Stimulated activated CD8-positive, alpha-beta memory T cell treated with anti-CD3 and anti-CD28 coated beads, Interleukin-12 subunit alpha, Interleukin-12 subunit beta, amount 100 ng/mL, for 1 hour (primary cell): ENCODE data around the gene AUTS2.

ENCODE experiments used
- DNase-seq: peaks from one replicate; pipeline ENCODE4 v3.0.0-alpha.2; 2020; ENCODE audit warnings: low read depth

AUTS2 gene

DNA sequence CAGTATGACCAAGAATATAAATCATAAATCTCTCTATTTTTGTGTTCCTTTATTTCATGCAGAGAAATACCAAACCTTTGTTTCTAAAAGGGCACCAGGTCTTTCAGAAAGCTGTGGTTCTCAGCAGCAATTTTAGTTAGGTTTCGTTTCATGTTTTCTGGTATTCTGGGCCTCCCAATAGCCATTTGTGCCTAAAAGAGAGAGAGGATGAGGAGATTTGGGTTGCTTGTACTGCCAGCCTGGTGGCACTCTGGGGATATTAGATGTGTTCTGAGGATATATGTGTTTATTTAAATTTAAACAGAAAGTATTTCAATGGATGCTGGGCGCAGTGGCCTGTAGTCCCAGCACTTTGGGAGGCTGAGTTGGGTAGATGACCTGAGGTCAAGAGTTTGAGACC is 471.7 kb downstream of the AUTS2 start:
- DNase-seq, result no peak

DNA sequence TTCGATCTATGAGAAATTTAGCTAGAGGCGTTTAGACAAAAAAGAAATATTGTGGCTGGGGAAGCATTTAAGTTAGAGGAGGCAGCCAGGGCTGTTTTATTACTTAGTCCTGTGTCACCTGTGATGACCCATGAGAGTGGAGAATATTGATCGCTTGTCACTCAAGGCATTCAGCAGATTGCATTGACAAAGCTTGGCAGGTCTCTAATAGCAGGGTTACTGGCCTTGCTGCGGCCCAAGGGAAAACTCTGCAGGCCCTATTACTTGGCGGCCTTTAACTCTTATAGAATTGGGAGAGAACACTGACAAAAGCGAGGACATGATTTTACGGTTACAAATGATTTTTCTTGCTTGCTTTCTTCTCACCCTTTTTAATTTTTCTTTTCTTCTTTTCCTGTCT is 473.5 kb downstream of the AUTS2 start:
- no peak for DNase-seq

DNA sequence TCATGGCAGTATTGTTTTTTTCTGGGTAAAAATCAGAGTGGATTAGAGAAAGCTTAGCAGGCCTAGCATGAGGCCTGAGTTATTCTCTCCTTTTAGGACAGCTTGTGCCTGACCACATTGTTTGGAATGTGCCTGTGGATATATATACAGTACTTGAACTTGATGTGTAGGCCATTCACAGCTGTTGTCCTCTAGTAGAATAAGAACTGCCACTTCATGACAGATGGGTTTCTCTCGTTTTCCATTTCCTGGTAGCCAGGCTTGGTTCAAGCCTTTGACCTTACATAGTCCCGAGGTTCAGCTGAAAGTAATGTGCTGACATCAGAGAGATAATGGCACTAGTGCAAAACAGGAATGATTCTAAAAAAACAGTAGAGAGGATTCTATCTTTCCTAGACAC is 473.9 kb downstream of the AUTS2 start:
- DNase-seq, result no peak

DNA sequence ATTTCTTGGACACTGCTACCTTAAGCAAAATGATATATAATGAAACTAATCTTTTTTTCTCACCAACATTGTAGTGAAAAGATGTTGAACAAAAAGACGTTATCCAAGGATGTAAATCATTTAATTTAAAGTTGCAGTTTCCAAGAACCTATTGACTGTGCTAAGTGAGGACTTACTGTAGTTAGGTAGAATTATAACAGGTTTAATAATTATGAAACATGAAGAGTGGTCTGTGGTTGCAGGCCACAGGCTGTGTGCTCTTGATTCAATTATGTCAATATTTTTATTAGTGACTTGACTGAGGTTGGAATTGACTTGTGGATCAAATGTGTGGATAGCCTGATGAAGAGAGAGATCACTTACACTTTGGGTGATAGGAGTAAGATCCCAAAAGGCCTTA is 478.1 kb downstream of the AUTS2 start:
- no peak for DNase-seq

DNA sequence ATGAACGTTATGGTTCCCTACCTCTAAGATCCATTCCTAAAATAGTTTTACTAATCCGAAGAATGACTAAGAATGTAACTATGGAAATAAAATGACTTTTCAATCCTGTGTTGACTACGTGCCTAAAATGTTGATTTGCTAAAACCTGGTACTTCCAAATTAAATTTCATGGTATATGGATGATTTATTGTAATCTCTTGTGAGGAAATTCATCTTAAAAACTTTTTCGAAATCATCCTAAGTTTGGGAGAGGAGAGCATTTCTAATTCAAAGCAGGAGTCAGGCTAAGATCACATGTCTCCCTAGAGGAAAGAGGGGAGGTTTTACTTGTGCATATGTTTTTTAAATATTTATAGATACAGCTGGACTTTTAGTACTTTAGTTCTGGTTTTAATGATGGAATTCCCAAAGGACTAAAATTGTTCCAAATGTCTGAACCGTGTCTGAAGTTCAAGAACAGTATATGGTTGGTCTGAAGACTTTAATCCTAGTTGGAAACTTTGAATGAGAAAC is 483.9 kb downstream of the AUTS2 start:
- DNase-seq, result no peak

DNA sequence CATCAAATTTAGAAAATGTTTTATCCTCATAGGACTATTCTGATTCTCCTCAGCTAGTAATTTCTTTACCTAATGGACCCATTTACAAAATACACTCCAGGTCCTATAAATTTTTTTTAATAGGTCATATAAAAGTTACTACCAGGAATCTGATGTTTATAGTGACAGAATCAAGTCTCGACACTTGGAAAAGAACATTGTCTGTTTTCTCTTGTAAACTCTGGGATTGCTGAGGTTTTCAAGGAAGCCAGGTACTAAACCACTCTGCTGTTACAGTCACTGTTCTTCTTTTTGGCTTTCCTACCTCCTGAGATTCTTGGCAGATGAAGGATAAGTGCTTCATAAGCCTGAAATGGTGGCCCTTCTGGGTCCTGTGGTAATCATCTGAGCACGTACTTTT is 493.1 kb downstream of the AUTS2 start:
- DNase-seq, result no peak

DNA sequence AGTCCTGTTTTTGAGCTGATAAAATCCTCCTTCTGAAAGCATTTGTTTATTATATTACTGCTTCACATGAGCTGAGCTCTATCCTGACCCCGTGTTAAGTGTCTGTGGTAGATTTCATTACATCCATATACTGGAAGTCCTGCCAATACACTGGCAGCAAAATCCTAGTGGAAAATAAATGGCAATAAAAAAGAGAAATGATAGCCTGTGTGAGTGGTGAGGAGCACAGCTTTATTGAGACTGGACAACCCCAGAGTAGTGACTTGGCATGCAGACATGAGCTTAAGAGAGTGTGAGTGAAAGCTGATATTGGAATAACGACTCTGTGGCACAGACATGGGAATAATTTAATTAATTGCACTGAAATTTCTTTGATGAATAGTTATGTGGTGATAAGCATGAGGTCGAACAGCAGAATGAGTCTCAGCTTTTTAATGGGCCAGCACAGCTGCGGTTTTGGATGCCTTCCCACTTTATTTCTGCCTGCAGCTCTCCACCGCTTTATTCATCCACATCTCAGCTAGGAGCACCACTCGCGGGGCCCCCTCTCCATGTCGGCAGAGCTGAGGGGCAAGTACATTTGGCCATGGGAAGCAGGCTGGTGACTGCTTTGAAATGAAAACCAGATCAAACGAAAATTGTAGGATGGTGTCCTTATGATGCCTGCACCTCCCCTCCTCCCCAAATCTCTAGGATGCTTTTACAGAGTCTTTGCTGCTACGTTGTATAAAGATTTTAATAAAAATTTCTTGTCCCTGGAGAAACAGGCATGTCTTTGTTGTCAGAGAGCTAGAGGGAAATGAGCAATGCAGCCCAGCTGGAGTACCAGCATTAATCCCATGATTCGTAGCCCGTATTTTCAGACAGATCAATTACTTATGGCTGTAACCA is 494.3 kb downstream of the AUTS2 start:
- DNase-seq, result no peak

DNA sequence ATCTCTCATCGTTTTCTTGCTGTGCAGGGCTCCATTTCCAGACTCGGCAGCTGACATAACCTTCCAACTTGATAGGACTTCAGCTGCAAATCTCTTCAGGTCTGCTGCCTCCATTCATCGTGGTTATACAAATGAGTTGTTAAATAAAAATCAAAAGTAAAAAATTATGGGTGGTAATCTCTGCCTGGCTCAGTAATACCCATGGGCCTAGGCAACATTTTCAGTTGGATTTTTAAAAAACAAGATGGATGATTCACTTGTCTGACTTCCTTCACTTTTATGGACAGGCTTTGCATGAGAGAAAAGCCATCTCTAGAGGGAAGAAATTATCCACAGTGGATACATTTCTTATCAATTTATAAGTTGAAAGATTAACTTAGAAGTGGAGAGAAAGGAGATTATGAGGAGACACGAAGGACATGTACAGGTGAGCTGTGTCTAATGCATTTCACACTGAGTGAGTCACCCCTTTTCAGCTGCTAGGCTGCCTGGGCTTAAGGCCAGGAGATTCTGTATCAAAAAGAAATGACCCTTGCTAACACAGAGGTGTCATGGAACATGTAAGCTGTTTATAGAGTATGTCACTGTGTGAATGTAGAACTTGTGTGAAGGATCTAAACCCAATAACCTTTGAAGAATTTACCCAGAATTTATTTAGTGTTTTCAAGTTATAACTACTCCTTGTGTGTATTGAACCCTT is 495.1 kb downstream of the AUTS2 start:
- no peak for DNase-seq

DNA sequence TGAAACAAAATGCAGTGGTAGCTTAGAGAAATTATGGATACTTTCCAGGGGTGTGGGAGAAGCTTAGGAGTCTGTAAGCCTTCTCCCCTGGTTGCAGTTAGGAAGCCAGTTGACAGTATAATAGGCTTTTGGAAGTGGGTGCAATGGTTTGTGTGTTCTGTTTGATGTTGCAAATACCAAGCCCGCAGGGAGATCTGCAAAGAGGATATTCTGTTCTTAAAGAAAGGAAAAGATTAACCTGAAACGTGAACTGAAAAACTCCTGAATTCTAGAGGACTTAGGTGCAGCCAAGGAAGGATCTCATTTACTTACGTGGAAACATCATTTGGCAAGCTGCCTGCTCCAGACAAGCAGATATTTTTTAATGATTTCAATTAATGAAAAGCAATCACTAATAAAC is 496.6 kb downstream of the AUTS2 start:
- no peak for DNase-seq

DNA sequence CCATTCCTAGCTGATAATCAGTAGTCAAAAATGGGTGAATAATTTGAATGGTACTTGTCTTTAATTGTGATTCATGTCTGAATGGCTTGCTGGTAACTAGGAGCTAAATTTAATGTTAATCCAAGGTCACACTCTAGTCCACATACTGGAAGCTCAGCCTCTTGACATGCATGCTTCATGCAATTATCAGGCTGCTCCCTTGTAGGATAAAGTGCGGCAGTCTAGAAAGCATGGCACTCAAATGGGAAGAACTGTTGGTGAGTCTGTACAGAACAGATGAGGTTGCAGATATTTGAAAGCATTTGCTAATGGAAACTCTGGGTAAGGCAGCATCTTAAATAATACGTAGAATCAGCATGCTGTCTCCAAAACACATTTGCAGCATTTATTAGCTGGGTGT is 499.4 kb downstream of the AUTS2 start:
- DNase-seq, result no peak

DNA sequence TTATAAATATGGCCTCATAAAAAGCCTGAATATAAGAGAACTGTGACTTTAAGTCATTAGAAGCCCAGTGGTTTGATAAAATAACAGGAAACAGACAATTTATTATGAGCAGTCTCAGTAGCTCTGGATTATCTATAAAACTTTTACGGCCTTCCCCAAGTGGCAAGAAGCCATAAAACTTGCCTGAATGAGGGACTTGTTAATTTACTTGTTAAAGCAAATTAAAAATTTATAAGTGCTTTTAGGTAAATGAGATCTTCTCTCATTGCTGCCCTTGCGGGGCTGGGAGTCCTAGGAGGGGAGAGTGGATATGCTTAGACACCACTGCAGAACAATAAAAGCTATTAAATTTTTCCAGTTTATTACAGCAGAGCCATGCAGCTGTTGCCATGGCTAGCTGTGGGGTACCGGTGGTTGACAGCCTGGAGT is 499.9 kb downstream of the AUTS2 start:
- DNase-seq, result no peak

DNA sequence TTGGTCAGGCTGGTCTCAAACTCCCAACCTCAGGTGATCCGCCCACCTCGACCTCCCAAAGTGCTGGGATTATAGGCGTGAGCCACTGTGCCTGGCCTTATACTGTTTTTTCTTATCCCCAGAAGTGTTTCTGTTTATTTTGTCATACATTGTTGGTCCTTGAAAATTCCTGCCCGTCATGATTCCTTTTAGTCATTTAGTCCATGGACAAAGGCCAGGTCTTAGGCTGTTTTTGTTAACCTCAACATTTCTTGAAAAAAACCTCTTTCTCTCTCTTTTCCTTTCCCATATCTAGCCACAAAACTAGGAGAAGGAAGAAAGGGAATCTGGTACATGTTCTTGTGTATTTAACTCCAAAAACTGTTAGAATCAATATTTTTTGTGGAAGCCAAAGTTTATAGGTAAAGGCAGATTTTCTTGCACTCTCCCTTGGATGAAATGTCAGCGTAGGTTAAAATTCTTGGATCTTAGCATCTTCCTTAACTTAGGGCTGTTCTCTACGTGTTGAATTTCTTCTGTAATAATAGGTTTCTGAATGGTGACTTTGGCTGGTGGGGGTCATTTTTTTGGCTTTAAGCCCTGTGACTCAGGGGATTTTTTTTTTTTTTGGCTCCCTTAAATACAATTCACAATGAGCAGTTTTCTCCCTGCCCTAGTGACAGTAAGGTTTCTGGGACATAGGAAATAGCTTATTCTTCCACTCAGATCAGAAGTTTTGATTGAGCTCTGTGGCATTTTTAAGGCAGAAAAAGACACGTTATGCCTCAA is 500.8 kb downstream of the AUTS2 start:
- DNase-seq, result no peak

DNA sequence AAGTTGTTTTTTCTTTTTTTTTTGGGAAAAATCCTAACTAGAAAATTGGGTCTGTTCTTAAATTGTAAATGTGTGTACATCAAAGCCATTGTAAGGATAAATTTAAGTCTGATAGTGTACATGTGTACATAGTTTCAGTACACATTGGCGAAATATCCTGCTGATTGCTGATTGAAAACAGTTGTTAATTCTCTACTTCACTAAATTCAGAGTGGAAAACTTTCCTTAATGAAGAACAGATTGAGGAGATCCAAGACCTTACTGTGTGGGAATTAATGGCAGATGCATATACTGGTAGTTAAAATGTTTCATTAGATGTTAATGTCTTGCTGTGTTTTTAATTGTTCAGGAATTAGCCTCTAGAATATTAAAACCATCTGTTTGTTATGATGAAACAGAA is 506.0 kb downstream of the AUTS2 start:
- DNase-seq, result no peak

DNA sequence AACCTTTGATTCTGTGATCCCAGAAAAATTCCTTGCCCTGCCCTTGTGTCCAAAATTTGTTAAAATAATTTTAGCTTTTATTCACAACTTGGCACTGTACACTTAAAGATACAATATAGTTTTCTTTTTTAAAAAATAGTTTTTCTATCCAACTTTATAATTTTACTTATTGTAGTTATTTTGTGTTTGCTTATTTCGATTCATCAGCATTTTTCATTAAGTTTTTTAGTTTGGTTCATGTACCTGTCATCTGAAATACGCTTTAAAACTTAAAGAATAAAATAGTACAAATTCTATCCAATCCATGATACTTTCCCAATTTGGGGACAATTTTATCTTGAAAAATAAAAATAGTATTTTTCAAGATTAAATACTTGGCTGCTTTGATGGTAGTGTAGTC is 514.8 kb downstream of the AUTS2 start:
- no peak for DNase-seq

DNA sequence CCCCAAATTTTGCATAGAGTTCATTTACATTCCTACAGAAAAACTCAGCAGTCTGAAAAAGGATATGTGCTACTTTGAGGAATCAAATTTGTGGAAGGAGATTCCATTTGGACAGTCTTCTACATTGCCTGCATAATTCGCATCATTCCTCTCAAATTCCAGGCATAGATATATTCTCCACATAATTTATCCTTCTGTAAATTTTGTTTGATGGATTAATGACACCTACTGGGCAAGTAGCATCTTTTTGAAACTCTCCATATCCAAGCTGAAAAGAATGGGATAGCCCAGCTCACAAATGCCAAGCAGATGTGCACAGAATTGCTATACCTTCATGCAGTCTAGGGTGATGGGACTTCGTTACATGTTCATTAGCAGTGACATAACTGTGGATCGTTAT is 515.3 kb downstream of the AUTS2 start:
- DNase-seq, result no peak

DNA sequence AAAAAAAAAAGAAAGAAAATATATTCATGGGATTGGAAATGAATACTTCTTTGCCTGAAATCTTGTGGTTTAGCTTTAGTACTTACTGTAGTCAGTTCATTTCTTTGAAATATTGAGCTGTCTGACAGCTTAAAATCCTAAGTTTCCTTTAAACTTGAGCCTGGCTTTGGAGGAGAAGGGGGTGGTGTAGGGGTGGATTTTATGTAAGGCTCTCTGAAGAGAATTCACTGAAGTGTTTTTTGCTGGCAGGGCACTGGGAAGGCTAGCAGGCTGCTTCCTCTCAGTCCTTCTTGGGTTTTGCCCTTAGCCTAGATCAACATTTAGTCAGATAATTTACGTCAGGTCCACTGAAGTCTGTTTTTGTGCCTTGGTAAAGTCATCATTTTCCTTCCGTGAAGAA is 516.5 kb downstream of the AUTS2 start:
- DNase-seq, result no peak

DNA sequence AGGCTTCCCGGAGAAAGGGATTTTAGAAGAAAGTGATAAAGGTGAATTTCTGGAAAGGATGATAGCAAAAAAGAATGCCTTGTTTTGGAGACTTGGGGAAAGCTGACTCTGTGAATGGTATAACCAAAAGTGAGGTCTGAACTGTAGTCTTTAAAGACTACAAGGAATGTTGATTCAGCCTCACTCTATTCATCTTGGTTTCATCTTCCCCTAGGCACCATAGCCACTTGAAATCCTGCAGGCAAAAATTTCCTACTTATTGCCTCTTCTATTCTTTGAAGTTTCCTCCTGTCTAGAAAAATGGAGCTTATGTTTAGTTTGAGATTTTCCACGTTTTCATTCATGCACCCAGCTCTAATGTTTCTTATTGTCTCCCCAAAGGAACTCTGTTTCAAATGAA is 518.0 kb downstream of the AUTS2 start:
- no peak for DNase-seq

DNA sequence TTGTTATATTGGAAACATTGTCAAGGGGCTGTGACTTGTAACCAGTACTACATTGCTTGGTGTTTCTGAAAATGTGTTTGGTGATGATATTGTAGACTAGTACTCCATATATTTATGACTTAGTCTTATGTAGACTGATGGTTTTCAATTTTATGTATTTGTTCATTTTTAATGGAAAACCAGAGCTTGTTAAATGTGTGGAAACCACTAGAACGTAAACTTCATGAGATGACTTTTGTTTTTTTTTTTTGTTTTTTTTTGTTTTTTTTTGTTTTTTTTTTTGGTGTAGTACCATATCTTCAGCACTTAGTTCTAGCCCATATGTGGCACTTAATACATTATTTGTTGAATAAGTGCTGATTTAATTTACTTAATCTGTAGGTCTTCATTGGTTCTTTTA is 518.6 kb downstream of the AUTS2 start:
- DNase-seq, result no peak

DNA sequence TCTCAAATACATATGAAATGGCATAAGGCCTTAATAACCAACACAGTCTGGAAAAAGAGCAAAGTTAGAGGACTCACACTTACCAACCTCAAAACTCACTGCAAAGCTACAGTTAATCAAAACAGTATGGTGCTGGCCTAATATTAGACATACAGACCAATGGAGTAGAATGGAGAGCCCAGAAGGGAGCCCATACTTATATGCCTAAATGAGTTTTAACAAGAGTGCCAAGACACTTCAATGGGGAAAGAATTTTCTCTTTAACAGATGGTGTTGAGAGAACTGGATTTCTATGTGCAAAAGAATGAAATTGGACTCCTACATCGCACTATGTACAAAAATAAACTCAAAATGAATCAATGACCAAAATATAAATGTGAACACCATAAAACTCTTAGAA is 522.6 kb downstream of the AUTS2 start:
- no peak for DNase-seq

DNA sequence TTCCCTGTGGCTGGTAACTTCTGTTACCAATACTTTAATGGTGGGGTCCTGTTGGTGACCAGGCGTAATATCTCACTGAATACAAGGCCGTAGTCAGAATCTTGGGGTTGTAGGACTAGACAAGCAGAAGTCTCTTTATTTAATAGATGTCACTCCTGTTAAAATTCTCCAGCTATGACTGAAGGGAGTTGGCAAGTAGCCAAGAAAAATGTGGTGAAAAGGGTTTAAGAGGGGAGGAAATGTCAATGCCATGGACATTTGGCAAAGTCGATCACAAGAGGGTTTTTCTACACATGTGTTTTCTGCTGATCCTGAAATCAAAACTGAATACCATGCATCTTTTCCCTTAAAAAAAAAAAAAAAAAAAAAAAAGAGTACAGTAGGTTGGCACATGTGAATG is 533.5 kb downstream of the AUTS2 start:
- DNase-seq, result no peak

DNA sequence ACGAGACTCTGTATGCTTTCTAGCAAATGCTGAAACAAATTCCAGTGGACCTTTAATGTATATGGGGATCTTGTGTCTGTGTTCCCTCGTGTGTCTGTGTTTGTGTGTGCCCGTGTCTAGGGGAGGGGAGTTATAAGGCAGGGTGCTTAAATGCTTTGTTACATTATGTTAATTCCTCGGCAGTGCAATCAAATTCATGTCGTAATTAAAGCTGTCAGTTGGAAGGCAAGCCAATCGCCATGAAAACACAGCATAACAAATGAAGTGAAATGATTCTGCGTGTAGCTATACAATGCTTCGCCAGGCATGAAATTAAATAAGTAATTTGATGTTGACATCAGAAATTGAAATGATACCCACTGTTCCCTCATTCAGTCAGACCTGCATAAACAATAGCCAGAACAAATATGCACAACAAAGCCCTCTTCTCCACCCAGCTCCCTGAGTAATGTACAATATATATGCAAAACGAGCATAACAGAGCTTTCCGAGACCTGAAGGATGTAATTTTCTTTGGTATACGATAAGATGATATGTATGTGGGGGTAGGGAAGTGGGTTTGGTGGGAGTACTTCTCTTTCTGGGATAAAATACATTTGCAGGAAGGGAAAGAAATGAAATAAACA is 534.1 kb downstream of the AUTS2 start:
- no peak for DNase-seq
